NCI-H187 (cell line): Measurements from ENCODE around the gene OR12D1.

Experiments used
- DNase-seq, 2 experiments: peaks; one replicate each; lab custom pipeline; 2025; lab: John Stamatoyannopoulos, UW

OR12D1 gene

GRCh38 chr6:29465801-29466200 lies 51.1 kb downstream of the OR12D1 start:
- no peak for DNase-seq

DNA sequence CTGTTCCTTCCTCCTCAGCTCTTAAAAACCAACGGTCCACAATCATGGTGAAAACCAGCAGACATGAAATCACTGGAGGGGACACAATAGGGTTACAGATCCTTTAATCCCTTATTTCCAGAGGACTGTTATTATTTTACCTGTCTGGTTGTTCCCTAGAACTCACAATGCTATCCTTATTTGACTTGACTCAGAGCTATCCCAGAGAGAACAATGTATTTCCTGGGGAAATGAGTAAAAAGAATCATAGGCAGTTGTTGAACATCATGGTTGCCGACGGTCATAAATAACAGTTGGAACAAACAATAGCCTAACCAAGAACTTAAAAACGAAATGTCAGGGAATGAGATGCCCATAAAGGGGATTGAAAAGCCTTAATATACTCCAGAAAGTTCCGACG lies 51.5 kb downstream of the OR12D1 start:
- DNase-seq = no peak
